Body of pancreas (tissue), 4 donors: ENCODE data around the gene LDHB. TPM values are rescaled to one million over a fixed set of nuclear protein-coding genes. Genes with fewer than 3 reads are reported as not detected.

Source experiments
- ATAC-seq: fragments of 150-250 bp; one replicate; pipeline ENCODE4 v1.9.1; 2016
- DNase-seq, 4 donors: peaks; one replicate each; pipeline ENCODE4 v3.0.0-alpha.2; 2019
- H3K27ac ChIP-seq, 4 donors: fragments of 200-600 bp; sonication (generic); 1 replicate in 3 of 4; 2 replicates in 1 of 4; pipeline versions ENCODE4 v1.5.1 to v1.6.1; 2016 to 2019; ENCODE audit warnings: mild to moderate bottlenecking in 1 of 4, mixed read lengths in 1 of 4, moderate library complexity in 1 of 4
- H3K27me3 ChIP-seq, 2 donors: fragments of 200-600 bp; sonication (generic); one replicate each; pipeline ENCODE4 v1.6.0; 2016; ENCODE audit warnings: mild to moderate bottlenecking in 1 of 2
- H3K36me3 ChIP-seq, 2 donors: fragments of 200-600 bp; sonication (generic); replicated peaks in 1 of 2; 2 replicates each; pipeline ENCODE4 v1.5.1; 2016; ENCODE audit warnings: low read depth in 2 of 2; ENCODE audit not compliant: insufficient read depth in 1 of 2
- H3K4me1 ChIP-seq: fragments of 200-600 bp; sonication (generic); one replicate; pipeline ENCODE4 v1.6.0; 2016
- H3K4me3 ChIP-seq, 2 donors: fragments of 200-600 bp; sonication (generic); 1 replicate in 1 of 2; 2 replicates in 1 of 2; pipeline ENCODE4 v1.5.1; 2016 to 2019
- H3K9me3 ChIP-seq, 3 donors: fragments of 200-600 bp; sonication (generic); 1 replicate in 2 of 3; 2 replicates in 1 of 3; pipeline ENCODE4 v1.5.1; 2016
- CTCF ChIP-seq, 7 experiments: fragments of 450-650 bp in 4 of 7; fragments of 200-600 bp in 3 of 7; sonication (generic) in 3 of 7; IDR thresholded peaks; one replicate each; pipeline ENCODE4 v1.5.1; 2016 to 2019; ENCODE audit warnings: antibody characterized with exemption in 7 of 7
- POLR2A ChIP-seq, 3 donors: fragments of 450-650 bp; IDR thresholded peaks; one replicate each; pipeline ENCODE4 v1.6.1; 2016; ENCODE audit warnings: antibody characterized with exemption in 3 of 3, mild to moderate bottlenecking in 2 of 3
- WGBS, 2 donors: methylation state at CpG; one replicate each; pipeline ENCODE4 v1.1.5; 2017; 5-methylcytosine and 5-hydroxymethylcytosine counted together
- intact Hi-C: fragments of 100-400 bp; cut with DNase I; formaldehyde crosslinking; loops from one replicate; pipeline ENCODE4 v1.15.1; 2023
- total RNA-seq, 2 donors: library from RNA; depleted of rRNA; stranded (reverse); fragments of >200 nt; gene quantifications; one replicate each; pipeline ENCODE4 v1.1.0, GENCODE V29; 2016

Gene LDHB
- total RNA-seq, 2 donors from 2014 or later = 121 to 194 TPM

DNA sequence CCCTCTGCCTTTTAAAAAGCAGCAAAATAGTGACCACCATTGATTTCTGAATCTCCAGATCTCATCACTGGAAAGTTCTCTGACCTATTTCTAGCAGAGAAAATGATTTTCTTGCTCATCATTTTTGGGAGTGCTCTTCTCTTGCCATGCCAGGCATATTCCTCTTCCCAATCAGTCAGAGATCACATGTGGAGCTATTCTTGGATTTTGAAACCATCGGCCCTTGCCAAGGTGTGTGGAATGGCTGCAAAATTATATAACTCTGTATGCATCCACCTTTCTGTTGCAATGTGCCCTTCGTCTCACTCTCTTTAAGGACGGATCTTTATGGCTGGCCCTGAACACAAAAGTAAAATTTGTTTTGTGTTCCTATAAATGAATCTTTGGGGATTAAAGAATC, 25.5 kb upstream of the LDHB start:
- DNase-seq = no peak
- Histone ChIP-seq H3K36me3 (no peaks in the 10 kb centered on the region), H3K27me3 (no peaks in the 10 kb centered on the region), H3K4me3 (no peak overlapping the region), H3K27ac (no peak overlapping the region), H3K4me1 (peaks cover 3% of the 10 kb centered on the region), H3K9me3 (no peaks in the 10 kb centered on the region)
- no peak for ATAC-seq
- intact Hi-C loops = no loop called here
- WGBS, 2 donors = 54 to 65% methylated on average over 3 of the region's 3 CpGs
- TF ChIP-seq CTCF (IDR thresholded peaks at IDR 0.05) (no peak), POLR2A (IDR thresholded peaks at IDR 0.05) (no peak)

DNA sequence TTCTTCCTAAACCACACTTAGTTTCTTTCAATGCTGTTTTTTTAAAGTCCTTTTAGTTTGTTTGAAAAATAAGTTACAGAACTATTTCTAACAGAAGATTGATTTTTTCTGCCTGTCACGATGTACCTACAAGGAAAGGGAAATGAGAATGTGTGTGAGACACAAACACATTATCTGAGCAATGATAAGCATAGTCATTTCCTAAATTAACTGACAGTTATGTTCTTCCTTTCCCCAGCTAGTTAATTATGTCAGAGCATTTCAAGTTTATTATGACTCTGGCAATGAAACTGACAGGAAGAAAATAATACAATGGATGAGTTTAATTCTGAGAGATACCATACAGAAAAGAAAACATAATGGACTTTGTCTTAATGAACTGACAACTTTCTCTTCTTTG, 21.3 kb upstream of the LDHB start:
- no peak overlapping the region for H3K27ac ChIP-seq
- H3K27me3 ChIP-seq = no peaks in the 10 kb centered on the region
- H3K4me1 ChIP-seq = peaks cover 3% of the 10 kb centered on the region
- H3K4me3 ChIP-seq = no peak overlapping the region
- TF ChIP-seq CTCF (IDR thresholded peaks at IDR 0.05) (no peak), POLR2A (IDR thresholded peaks at IDR 0.05) (no peak)
- no peak for DNase-seq
- intact Hi-C loops = no loop called here
- no peaks in the 10 kb centered on the region for H3K36me3 ChIP-seq
- WGBS, 2 donors = 7 to 12% methylated on average over 1 of the region's 1 CpG
- no peaks in the 10 kb centered on the region for H3K9me3 ChIP-seq
- ATAC-seq = no peak

- intact Hi-C loops = no loop called here
- ATAC-seq = no peak
- Histone ChIP-seq H3K27ac (no peak overlapping the region), H3K36me3 (no peaks in the 10 kb centered on the region), H3K4me1 (peaks cover 3% of the 10 kb centered on the region), H3K27me3 (no peaks in the 10 kb centered on the region), H3K4me3 (no peak overlapping the region), H3K9me3 (no peaks in the 10 kb centered on the region)
- no peak for DNase-seq
- TF ChIP-seq POLR2A (IDR thresholded peaks at IDR 0.05) = no peak
- TF ChIP-seq CTCF (IDR thresholded peaks at IDR 0.05) = no peak
- 46 to 54% methylated on average over 7 of the region's 7 CpGs for WGBS, 2 donors
Measured at GRCh38 chr12:21677622-21678277, 20.1 kb upstream of the LDHB start.

DNA sequence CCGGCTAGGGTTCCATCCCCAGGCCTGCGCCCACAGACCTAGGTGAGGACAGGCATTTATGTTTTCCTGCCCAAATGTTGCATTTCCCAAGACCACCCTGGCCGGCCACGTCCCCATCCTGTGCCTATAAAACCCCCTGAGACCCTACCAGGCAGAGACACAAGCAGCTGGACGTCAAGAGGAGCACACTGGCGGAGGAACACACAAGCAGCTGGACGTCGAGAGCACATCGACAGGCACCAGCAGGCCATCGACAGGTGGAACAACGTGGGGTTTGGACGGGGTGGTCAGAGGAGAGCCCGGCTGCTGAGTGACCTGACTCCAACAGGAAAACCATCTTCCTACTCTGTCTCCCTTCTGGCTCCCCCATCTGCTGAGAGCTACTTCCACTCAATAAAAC, 19.6 kb upstream of the LDHB start:
- no peak for ATAC-seq
- Histone ChIP-seq H3K27me3 (no peaks in the 10 kb centered on the region), H3K27ac (no peak overlapping the region), H3K9me3 (no peaks in the 10 kb centered on the region), H3K4me1 (peaks cover 5% of the 10 kb centered on the region), H3K36me3 (no peaks in the 10 kb centered on the region), H3K4me3 (no peak overlapping the region)
- 86 to 90% methylated on average over 11 to 13 of the region's 13 CpGs for WGBS, 2 donors
- TF ChIP-seq CTCF (IDR thresholded peaks at IDR 0.05) = no peak
- no peak for DNase-seq
- intact Hi-C loops = no loop called here

- no peak for ATAC-seq
- TF ChIP-seq CTCF (IDR thresholded peaks at IDR 0.05) = no peak
- TF ChIP-seq POLR2A (IDR thresholded peaks at IDR 0.05) = no peak
- DNase-seq = no peak
- WGBS, 2 donors = 77% methylated on average over 3 of the region's 3 CpGs
- Histone ChIP-seq H3K27me3 (no peaks in the 10 kb centered on the region), H3K4me1 (peaks cover 9% of the 10 kb centered on the region), H3K27ac (no peak overlapping the region), H3K36me3 (no peaks in the 10 kb centered on the region), H3K9me3 (no peaks in the 10 kb centered on the region), H3K4me3 (no peak overlapping the region)
- intact Hi-C loops = no loop called here
Measured at GRCh38 chr12:21676776-21677175, 19.1 kb upstream of the LDHB start.
